PC-3 (cell line): Measurements from ENCODE around the gene KRTAP2-4. TPM values are rescaled to one million over a fixed set of nuclear protein-coding genes. Genes with fewer than 3 reads are reported as not detected.
A peak's percentile ranks its signal among the peaks of the same experiment; 100 is the strongest.
"Not testable (repeated sequence)": the region's sequence is repeated elsewhere in the genome, so short reads cannot be mapped to it uniquely, and the experiment has no call there.

Experiments used
- ATAC-seq: fragments of 200-7000 bp; cut with Tn5 transposase; 2 replicates; pipeline ENCODE4 v1.9.1; 2020; ENCODE audit warnings: mild to moderate bottlenecking, moderate library complexity
- BruUV-seq: library from RNA; stranded (reverse); fragments of 400-500 nt; replicated peaks from 2 replicates; lab custom pipeline; 2021; lab: Mats Ljungman, UMichigan
- CTCF ChIA-PET: fragments of 300-600 bp; sonication (Branson Sonifier 250); formaldehyde crosslinking; loops from one replicate; lab custom pipeline; 2022; ENCODE audit warnings: antibody characterized with exemption; lab: Charles Lee
- POLR2A ChIA-PET: fragments of 300-600 bp; sonication (Branson Sonifier 250); formaldehyde crosslinking; loops from one replicate; lab custom pipeline; 2022; ENCODE audit warnings: antibody characterized with exemption; ENCODE audit not compliant: unreplicated experiment; lab: Charles Lee
- DNase-seq: peaks from one replicate; pipeline ENCODE4 v3.0.0-alpha.2; 2015
- H2AFZ ChIP-seq: fragments of 300-600 bp; sonication (generic); 2 replicates; pipeline ENCODE4 v1.6.0; 2016; ENCODE audit warnings: antibody characterized with exemption, low read length
- H3F3A ChIP-seq: fragments of 300-600 bp; sonication (generic); one replicate; pipeline ENCODE4 v1.6.0; 2017; ENCODE audit warnings: antibody characterized with exemption, low read length, control low read depth, mild to moderate bottlenecking; ENCODE audit not compliant: unreplicated experiment
- H3K27ac ChIP-seq: fragments of 300-600 bp; sonication (generic); 2 replicates; pipeline ENCODE4 v1.5.1; 2016; ENCODE audit warnings: mild to moderate bottlenecking, low read length
- H3K27me3 ChIP-seq: fragments of 300-600 bp; sonication (generic); 2 replicates; pipeline ENCODE4 v1.6.1; 2016; ENCODE audit warnings: low read length, mixed read lengths
- H3K36me3 ChIP-seq: fragments of 300-600 bp; sonication (generic); 2 replicates; pipeline ENCODE4 v1.6.1; 2016; ENCODE audit warnings: low read depth, mixed run types, low read length, mixed read lengths
- H3K4me1 ChIP-seq: fragments of 300-600 bp; sonication (generic); 2 replicates; pipeline ENCODE4 v1.5.1; 2016; ENCODE audit warnings: low read length; ENCODE audit not compliant: insufficient read depth
- H3K4me2 ChIP-seq: fragments of 300-600 bp; sonication (generic); 2 replicates; pipeline ENCODE4 v1.6.0; 2016; ENCODE audit warnings: low read length
- H3K4me3 ChIP-seq: fragments of 300-600 bp; sonication (generic); 2 replicates; pipeline ENCODE4 v1.5.1; 2016; ENCODE audit warnings: mild to moderate bottlenecking, low read length, mixed read lengths
- H3K79me2 ChIP-seq: fragments of 300-600 bp; sonication (generic); 2 replicates; pipeline ENCODE4 v1.6.1; 2017; ENCODE audit warnings: low read length, mixed read lengths
- H3K9ac ChIP-seq: fragments of 300-600 bp; sonication (generic); 2 replicates; pipeline ENCODE4 v1.6.0; 2016; ENCODE audit warnings: mild to moderate bottlenecking, low read length
- H3K9me2 ChIP-seq: fragments of 300-600 bp; sonication (generic); replicated peaks from 2 replicates; pipeline ENCODE4 v1.6.1; 2016; ENCODE audit warnings: mixed run types, low read length, mixed read lengths
- H3K9me3 ChIP-seq: fragments of 300-600 bp; sonication (generic); 2 replicates; pipeline ENCODE4 v1.6.1; 2016; ENCODE audit warnings: low read length, mixed read lengths
- H4K20me1 ChIP-seq: fragments of 300-600 bp; sonication (generic); 2 replicates; pipeline ENCODE4 v1.6.1; 2016; ENCODE audit warnings: low read length, mixed read lengths
- CTCF ChIP-seq: fragments of 300-600 bp; sonication (generic); conservative IDR thresholded peaks from 2 replicates; pipeline ENCODE4 v1.5.1; 2017; ENCODE audit warnings: antibody characterized with exemption, low read depth, mild to moderate bottlenecking, low read length
- EZH2 ChIP-seq: fragments of 300-600 bp; sonication (generic); IDR thresholded peaks from one replicate; pipeline ENCODE4 v1.6.1; 2017; ENCODE audit warnings: antibody characterized with exemption, mild to moderate bottlenecking, low read length; ENCODE audit not compliant: unreplicated experiment
- EZH2phosphoT487 ChIP-seq: fragments of 300-600 bp; sonication (generic); IDR thresholded peaks from 2 replicates; pipeline ENCODE4 v1.6.1; 2018; ENCODE audit warnings: mild to moderate bottlenecking, antibody characterized with exemption, low read length, borderline replicate concordance
- intact Hi-C: fragments of 100-400 bp; cut with micrococcal nuclease; formaldehyde crosslinking; loops from 2 replicates; pipeline ENCODE4 v1.9.0; 2023
- total RNA-seq: library from RNA; depleted of rRNA; stranded (reverse); fragments of >200 nt; gene quantifications from 2 replicates; pipeline ENCODE4 v1.2.3, GENCODE V29; 2014

The KRTAP2-4 gene
- total RNA-seq, 1 experiment from 2014 or later, result not detected

GRCh38 chr17:41107941-41108450, 42.3 kb upstream of the KRTAP2-4 start:
- Histone ChIP-seq H3K9me2 (no peaks in the 10 kb centered on the region), H3K4me3 (no peak overlapping the region), H3K36me3 (peaks cover 10% of the 10 kb centered on the region; the same call in 1 of the 2 replicates), H3K9ac (no peak overlapping the region), H3K27me3 (no peaks in the 10 kb centered on the region), H4K20me1 (no peaks in the 10 kb centered on the region), H3F3A (no peaks in the 10 kb centered on the region), H3K9me3 (peaks cover 12% of the 10 kb centered on the region; the same call in 1 of the 2 replicates), H3K4me2 (no peak overlapping the region), H3K27ac (no peak overlapping the region), H3K79me2 (no peaks in the 10 kb centered on the region), H2AFZ (no peak overlapping the region), H3K4me1 (peaks cover 14% of the 10 kb centered on the region)
- ChIA-PET POLR2A (no interaction called here), CTCF (no interaction called here)
- no TSS peak for BruUV-seq
- ATAC-seq (no peak), DNase-seq (no peak)
- TF ChIP-seq EZH2phosphoT487 (no peak), EZH2 (no peak), CTCF (no peak)
- intact Hi-C loops, result no loop called here

- H3K9ac ChIP-seq, H4K20me1 ChIP-seq, H3K9me2 ChIP-seq, H3F3A ChIP-seq, H3K79me2 ChIP-seq, H3K36me3 ChIP-seq, DNase-seq, H3K9me3 ChIP-seq, BruUV-seq, POLR2A ChIA-PET, H2AFZ ChIP-seq, H3K27me3 ChIP-seq, CTCF ChIA-PET, intact Hi-C loops, ATAC-seq: not testable (repeated sequence)
- peak within 1 kb of the TSS; percentile 54 for H3K4me2 ChIP-seq
- H3K4me1 ChIP-seq, result peaks cover 24% of the 10 kb centered on the region
- peak within 1 kb of the TSS; percentile 50 for H3K27ac ChIP-seq
- H3K4me3 ChIP-seq, result peak within 1 kb of the TSS; percentile 36; the same call in 1 of the 2 replicates
Observed at GRCh38 chr17:41105347-41105746, 39.7 kb upstream of the KRTAP2-4 start, which contains the start of gene KRTAP4-9. Gene KRTAP4-9, plus strand, starts transcription at chr17:41105389. Its CDS starts 0 bp downstream, at chr17:41105389.

- H3K9me3 ChIP-seq, H2AFZ ChIP-seq, H3K36me3 ChIP-seq, intact Hi-C loops, CTCF ChIA-PET, H3K9ac ChIP-seq, H3K79me2 ChIP-seq, H3K9me2 ChIP-seq, H3F3A ChIP-seq, BruUV-seq, POLR2A ChIA-PET, H4K20me1 ChIP-seq, H3K27me3 ChIP-seq: not testable (repeated sequence)
- DNase-seq (peak; percentile 59), ATAC-seq (peak; percentile 87)
- H3K4me3 ChIP-seq, result peak overlapping the region; percentile 36; the same call in 1 of the 2 replicates
- H3K4me2 ChIP-seq, result peak overlapping the region; percentile 54
- H3K27ac ChIP-seq, result peak overlapping the region; percentile 50
- H3K4me1 ChIP-seq, result peaks cover 31% of the 10 kb centered on the region
Observed at GRCh38 chr17:41104386-41105038, 38.8 kb upstream of the KRTAP2-4 start.
